Neuronal stem cell (in vitro differentiated cells): ENCODE data around the gene UGT1A3.

Experiments used
- DNase-seq: peaks from one replicate; pipeline ENCODE4 v3.0.0-alpha.2; 2013; ENCODE audit warnings: low spot score
- H2AFZ ChIP-seq: one replicate; pipeline ENCODE4 v1.6.1; 2013; ENCODE audit warnings: mild to moderate bottlenecking, low read length, inconsistent platforms
- H2AK5ac ChIP-seq: 2 replicates; pipeline ENCODE4 v1.6.1; 2013; ENCODE audit warnings: low read depth, mild to moderate bottlenecking, inconsistent platforms, low read length, moderate library complexity, mixed read lengths
- H2BK120ac ChIP-seq: 2 replicates; pipeline ENCODE4 v1.6.1; 2013; ENCODE audit warnings: low read depth, mild to moderate bottlenecking, inconsistent platforms, low read length, moderate library complexity, mixed read lengths
- H2BK12ac ChIP-seq: one replicate; pipeline ENCODE4 v1.6.1; 2013; ENCODE audit warnings: low read length, inconsistent platforms
- H2BK15ac ChIP-seq: 2 replicates; pipeline ENCODE4 v1.6.1; 2013; ENCODE audit warnings: mild to moderate bottlenecking, low read length, inconsistent platforms, mixed read lengths
- H2BK5ac ChIP-seq: one replicate; pipeline ENCODE4 v1.6.1; 2013; ENCODE audit warnings: inconsistent platforms, mild to moderate bottlenecking, low read length, moderate library complexity
- H3K14ac ChIP-seq: one replicate; pipeline ENCODE4 v1.6.1; 2013; ENCODE audit warnings: low read length, inconsistent platforms
- H3K18ac ChIP-seq: 2 replicates; pipeline ENCODE4 v1.6.1; 2013; ENCODE audit warnings: low read length, inconsistent platforms
- H3K23ac ChIP-seq: 2 replicates; pipeline ENCODE4 v1.6.1; 2013; ENCODE audit warnings: low read depth, mild to moderate bottlenecking, mixed read lengths, low read length, inconsistent platforms; ENCODE audit not compliant: poor library complexity
- H3K27ac ChIP-seq: replicated peaks from 3 replicates; pipeline ENCODE4 v1.5.1; 2013; ENCODE audit warnings: low read length, inconsistent platforms
- H3K27me3 ChIP-seq, 3 experiments: 2 replicates each; pipeline ENCODE4 v1.6.1; 2013; ENCODE audit warnings: low read length in 3 of 3, mild to moderate bottlenecking in 2 of 3, inconsistent platforms in 1 of 3, low read depth in 1 of 3, mixed read lengths in 1 of 3, moderate library complexity in 1 of 3; ENCODE audit not compliant: control insufficient read depth in 3 of 3, insufficient read depth in 3 of 3
- H3K36me3 ChIP-seq, 2 donors: replicated peaks in 1 of 2; 2 replicates each; pipeline ENCODE4 v1.6.1; 2013; ENCODE audit warnings: low read length in 2 of 2; ENCODE audit not compliant: control insufficient read depth in 2 of 2, insufficient read depth in 2 of 2
- H3K4ac ChIP-seq: 2 replicates; pipeline ENCODE4 v1.6.1; 2013; ENCODE audit warnings: inconsistent platforms, mild to moderate bottlenecking, low read length, moderate library complexity
- H3K4me1 ChIP-seq, 2 donors: 1 replicate in 1 of 2; 2 replicates in 1 of 2; pipeline ENCODE4 v1.6.1; 2013; ENCODE audit warnings: low read length in 2 of 2, low read depth in 1 of 2; ENCODE audit not compliant: control insufficient read depth in 2 of 2, insufficient read depth in 1 of 2
- H3K4me2 ChIP-seq: one replicate; pipeline ENCODE4 v1.6.1; 2013; ENCODE audit warnings: mild to moderate bottlenecking, low read length, inconsistent platforms; ENCODE audit not compliant: insufficient read depth, poor library complexity, severe bottlenecking
- H3K4me3 ChIP-seq, 2 donors: 2 replicates each; pipeline ENCODE4 v1.5.1; 2013; ENCODE audit warnings: low read length in 2 of 2, mild to moderate bottlenecking in 2 of 2, inconsistent platforms in 1 of 2, moderate library complexity in 1 of 2
- H3K79me1 ChIP-seq: one replicate; pipeline ENCODE4 v1.6.1; 2013; ENCODE audit warnings: low read depth, mild to moderate bottlenecking, inconsistent platforms, low read length, moderate library complexity
- H3K9ac ChIP-seq: one replicate; pipeline ENCODE4 v1.6.1; 2013; ENCODE audit warnings: mild to moderate bottlenecking, low read depth, low read length, inconsistent platforms; ENCODE audit not compliant: poor library complexity
- H3K9me3 ChIP-seq, 2 donors: replicated peaks in 1 of 2; 2 replicates each; pipeline versions ENCODE3 to v1.6.1; 2013; ENCODE audit warnings: low read length in 2 of 2, mild to moderate bottlenecking in 2 of 2, inconsistent platforms in 1 of 2, low read depth in 1 of 2, mixed read lengths in 1 of 2, moderate library complexity in 1 of 2; ENCODE audit not compliant: control insufficient read depth in 2 of 2, insufficient read depth in 1 of 2
- H4K8ac ChIP-seq: one replicate; pipeline ENCODE4 v1.6.1; 2013; ENCODE audit warnings: low read depth, mild to moderate bottlenecking, inconsistent platforms, low read length, moderate library complexity
- H4K91ac ChIP-seq: one replicate; pipeline ENCODE4 v1.6.1; 2013; ENCODE audit warnings: low read length, low read depth, mild to moderate bottlenecking, inconsistent platforms; ENCODE audit not compliant: poor library complexity
- WGBS, 2 donors: extraction: QIAGEN DNeasy Blood & Tissue Kit; methylation state at CpG; one replicate each; pipeline ENCODE4 v1.1.7; 2013; ENCODE audit warnings: missing lambda C conversion rate in 2 of 2, mixed read lengths in 1 of 2; ENCODE audit not compliant: insufficient read length in 2 of 2, insufficient replicate concordance in 1 of 2; ENCODE audit errors: extremely low coverage in 2 of 2; 5-methylcytosine and 5-hydroxymethylcytosine counted together

Gene UGT1A3

DNA sequence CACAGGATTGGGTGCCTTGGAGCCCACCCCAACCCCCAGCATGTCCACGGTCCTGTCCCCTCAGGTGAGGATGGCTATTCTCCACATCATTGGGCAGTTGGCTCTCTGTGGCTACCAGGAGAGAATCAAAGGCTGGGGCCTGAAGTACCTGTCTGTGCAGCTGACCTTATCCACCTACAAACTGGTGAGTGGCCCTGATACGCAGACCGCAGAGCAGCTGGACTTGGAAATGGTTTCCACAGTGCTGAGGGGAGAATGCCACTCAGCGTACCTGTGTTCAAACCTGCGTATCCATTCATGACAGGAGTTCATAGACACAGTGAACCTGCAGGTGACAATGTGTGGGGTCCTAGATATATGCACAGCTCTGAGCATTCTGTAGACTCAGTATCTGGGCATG, 70.9 kb downstream of the UGT1A3 start:
- H3K23ac ChIP-seq = no peak overlapping the region

GRCh38 chr2:233800208-233800607, 71.4 kb downstream of the UGT1A3 start:
- no peak for DNase-seq
- WGBS, 2 donors = no CpG with 5 or more reads among the region's 7 CpGs

More for the DNA sequence above, 70.9 kb downstream of the UGT1A3 start:
- no CpG with 5 or more reads among the region's 5 CpGs for WGBS, 2 donors
- Histone ChIP-seq H2BK5ac (no peak overlapping the region), H3K4me3 (no peak overlapping the region), H3K4me1 (peaks cover 0 to 2% of the 10 kb centered on the region in 2 donors), H3K79me1 (no peaks in the 10 kb centered on the region), H2AFZ (no peak overlapping the region), H4K91ac (no peak overlapping the region), H2AK5ac (no peak overlapping the region), H3K27ac (no peak overlapping the region), H3K9me3 (peaks cover 0 to 2% of the 10 kb centered on the region in 2 donors), H3K4me2 (no peak overlapping the region), H4K8ac (no peak overlapping the region), H3K4ac (no peak overlapping the region), H3K36me3 (no peaks in the 10 kb centered on the region), H3K27me3 (peaks cover 0 to 10% (median 0%) of the 10 kb centered on the region in 3 experiments), H2BK120ac (no peak overlapping the region), H3K18ac (no peak overlapping the region), H2BK12ac (no peak overlapping the region), H3K14ac (no peak overlapping the region), H3K9ac (no peak overlapping the region), H2BK15ac (no peak overlapping the region)
- no peak for DNase-seq

GRCh38 chr2:233801357-233802131, 72.7 kb downstream of the UGT1A3 start:
- H3K9me3 ChIP-seq = peaks cover 0 to 2% of the 10 kb centered on the region in 2 donors
- no peak for DNase-seq

More at GRCh38 chr2:233800208-233800607, 71.4 kb downstream of the UGT1A3 start:
- Histone ChIP-seq H4K91ac (no peak overlapping the region), H3K18ac (no peak overlapping the region), H3K9me3 (peaks cover 0 to 2% of the 10 kb centered on the region in 2 donors), H3K14ac (no peak overlapping the region), H3K4me3 (no peak overlapping the region), H3K23ac (no peak overlapping the region), H2BK15ac (no peak overlapping the region), H3K9ac (no peak overlapping the region), H2BK5ac (no peak overlapping the region), H3K27ac (no peak overlapping the region), H3K4me2 (no peak overlapping the region), H3K79me1 (no peaks in the 10 kb centered on the region), H3K4me1 (peaks cover 0 to 2% of the 10 kb centered on the region in 2 donors), H2BK120ac (no peak overlapping the region), H3K36me3 (no peaks in the 10 kb centered on the region), H2AK5ac (no peak overlapping the region), H2BK12ac (no peak overlapping the region), H2AFZ (no peak overlapping the region), H3K27me3 (peaks cover 0 to 10% (median 0%) of the 10 kb centered on the region in 3 experiments), H3K4ac (no peak overlapping the region), H4K8ac (no peak overlapping the region)

GRCh38 chr2:233802132-233802815, 73.4 kb downstream of the UGT1A3 start:
- Histone ChIP-seq H3K23ac (peak overlapping the region; percentile 62), H3K79me1 (no peaks in the 10 kb centered on the region)

More at GRCh38 chr2:233801357-233802131, 72.7 kb downstream of the UGT1A3 start:
- H3K27ac ChIP-seq = no peak overlapping the region
- H2BK120ac ChIP-seq = no peak overlapping the region
- no peaks in the 10 kb centered on the region for H3K36me3 ChIP-seq
- no CpG with 5 or more reads among the region's 9 CpGs for WGBS, 2 donors
- H3K18ac ChIP-seq = no peak overlapping the region
- no peak overlapping the region for H3K9ac ChIP-seq
- H2AK5ac ChIP-seq = no peak overlapping the region
- no peak overlapping the region for H4K8ac ChIP-seq
- H3K4me2 ChIP-seq = no peak overlapping the region
- no peak overlapping the region for H4K91ac ChIP-seq
- no peak overlapping the region for H3K4me3 ChIP-seq
- H2BK5ac ChIP-seq = no peak overlapping the region
- H2BK12ac ChIP-seq = no peak overlapping the region
- H3K4ac ChIP-seq = no peak overlapping the region
- H3K23ac ChIP-seq = no peak overlapping the region
- H3K27me3 ChIP-seq = peaks cover 0 to 10% (median 0%) of the 10 kb centered on the region in 3 experiments
- H3K4me1 ChIP-seq = peaks cover 0 to 2% of the 10 kb centered on the region in 2 donors
- no peaks in the 10 kb centered on the region for H3K79me1 ChIP-seq
- no peak overlapping the region for H2BK15ac ChIP-seq
- no peak overlapping the region for H2AFZ ChIP-seq
- H3K14ac ChIP-seq = peak overlapping the region; percentile 63

More at GRCh38 chr2:233802132-233802815, 73.4 kb downstream of the UGT1A3 start:
- Histone ChIP-seq H3K27ac (no peak overlapping the region), H3K4me3 (no peak overlapping the region), H4K8ac (no peak overlapping the region), H2AK5ac (no peak overlapping the region), H3K4ac (no peak overlapping the region), H3K14ac (no peak overlapping the region), H4K91ac (no peak overlapping the region), H3K18ac (no peak overlapping the region), H3K27me3 (peaks cover 0 to 10% (median 0%) of the 10 kb centered on the region in 3 experiments), H2BK12ac (no peak overlapping the region), H3K36me3 (no peaks in the 10 kb centered on the region), H2BK120ac (no peak overlapping the region), H2AFZ (no peak overlapping the region), H2BK15ac (no peak overlapping the region), H3K4me1 (peaks cover 0 to 2% of the 10 kb centered on the region in 2 donors), H3K4me2 (no peak overlapping the region), H3K9ac (no peak overlapping the region), H3K9me3 (peaks cover 0 to 2% of the 10 kb centered on the region in 2 donors), H2BK5ac (no peak overlapping the region)
- no peak for DNase-seq
- WGBS, 2 donors = no CpG with 5 or more reads among the region's 3 CpGs
